NB4 (cell line): Measurements from ENCODE around the gene ARL5C.
"Not testable (repeated sequence)": the region's sequence is repeated elsewhere in the genome, so short reads cannot be mapped to it uniquely, and the experiment has no call there.

Experiments
- DNase-seq: peaks from one replicate; pipeline ENCODE4 v3.0.0; 2010; ENCODE audit warnings: low read depth
- H3K4me3 ChIP-seq: one replicate; pipeline ENCODE4 v1.5.1; 2011; ENCODE audit warnings: mild to moderate bottlenecking, low read depth, low read length, moderate library complexity
- MYC ChIP-seq: IDR thresholded peaks from 2 replicates; pipeline ENCODE4 v1.6.1; 2011; ENCODE audit warnings: low read depth, low read length
- POLR2A ChIP-seq: IDR thresholded peaks from 2 replicates; pipeline ENCODE4 v1.6.1; 2011; ENCODE audit warnings: mild to moderate bottlenecking; ENCODE audit not compliant: insufficient read length; ENCODE audit errors: extremely low read depth
- TF ChIP-seq, protein P1 (sequence below): IDR thresholded peaks from 2 replicates; pipeline ENCODE4 v1.6.1; 2011; ENCODE audit warnings: low read depth, low read length
- TF ChIP-seq, protein P2 (sequence below): IDR thresholded peaks from one replicate; pipeline ENCODE4 v1.5.1; 2012; ENCODE audit warnings: low read depth, low read length

The ARL5C gene

DNA sequence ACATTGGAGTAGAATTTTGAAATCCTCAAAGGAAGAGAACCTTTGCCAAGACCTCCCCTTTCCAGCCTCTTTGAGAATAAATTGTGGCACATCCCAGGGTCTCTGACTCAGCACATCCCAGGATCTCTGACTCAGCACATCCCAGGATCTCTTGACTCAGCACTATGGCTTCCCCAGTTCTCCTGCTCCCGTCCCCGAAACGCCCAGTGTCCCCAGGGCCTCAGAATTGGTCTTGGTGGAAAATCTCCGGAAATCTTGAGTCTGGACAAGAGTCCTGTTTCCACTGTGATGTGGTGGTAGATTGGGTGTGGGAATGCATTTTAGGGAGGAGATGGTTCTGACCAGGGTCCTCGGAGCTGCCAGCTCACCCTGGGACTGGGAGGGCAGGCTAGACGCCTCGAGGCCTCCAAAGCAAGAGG lies 33.8 kb downstream of the ARL5C start:
- DNase-seq = no peak
- H3K4me3 ChIP-seq = no peak overlapping the region
- TF ChIP-seq POLR2A (no peak), MYC (no peak)
- TF ChIP-seq, protein P1, sequence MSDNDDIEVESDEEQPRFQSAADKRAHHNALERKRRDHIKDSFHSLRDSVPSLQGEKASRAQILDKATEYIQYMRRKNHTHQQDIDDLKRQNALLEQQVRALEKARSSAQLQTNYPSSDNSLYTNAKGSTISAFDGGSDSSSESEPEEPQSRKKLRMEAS = no peak
- TF ChIP-seq, protein P2, sequence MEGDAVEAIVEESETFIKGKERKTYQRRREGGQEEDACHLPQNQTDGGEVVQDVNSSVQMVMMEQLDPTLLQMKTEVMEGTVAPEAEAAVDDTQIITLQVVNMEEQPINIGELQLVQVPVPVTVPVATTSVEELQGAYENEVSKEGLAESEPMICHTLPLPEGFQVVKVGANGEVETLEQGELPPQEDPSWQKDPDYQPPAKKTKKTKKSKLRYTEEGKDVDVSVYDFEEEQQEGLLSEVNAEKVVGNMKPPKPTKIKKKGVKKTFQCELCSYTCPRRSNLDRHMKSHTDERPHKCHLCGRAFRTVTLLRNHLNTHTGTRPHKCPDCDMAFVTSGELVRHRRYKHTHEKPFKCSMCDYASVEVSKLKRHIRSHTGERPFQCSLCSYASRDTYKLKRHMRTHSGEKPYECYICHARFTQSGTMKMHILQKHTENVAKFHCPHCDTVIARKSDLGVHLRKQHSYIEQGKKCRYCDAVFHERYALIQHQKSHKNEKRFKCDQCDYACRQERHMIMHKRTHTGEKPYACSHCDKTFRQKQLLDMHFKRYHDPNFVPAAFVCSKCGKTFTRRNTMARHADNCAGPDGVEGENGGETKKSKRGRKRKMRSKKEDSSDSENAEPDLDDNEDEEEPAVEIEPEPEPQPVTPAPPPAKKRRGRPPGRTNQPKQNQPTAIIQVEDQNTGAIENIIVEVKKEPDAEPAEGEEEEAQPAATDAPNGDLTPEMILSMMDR = no peak

DNA sequence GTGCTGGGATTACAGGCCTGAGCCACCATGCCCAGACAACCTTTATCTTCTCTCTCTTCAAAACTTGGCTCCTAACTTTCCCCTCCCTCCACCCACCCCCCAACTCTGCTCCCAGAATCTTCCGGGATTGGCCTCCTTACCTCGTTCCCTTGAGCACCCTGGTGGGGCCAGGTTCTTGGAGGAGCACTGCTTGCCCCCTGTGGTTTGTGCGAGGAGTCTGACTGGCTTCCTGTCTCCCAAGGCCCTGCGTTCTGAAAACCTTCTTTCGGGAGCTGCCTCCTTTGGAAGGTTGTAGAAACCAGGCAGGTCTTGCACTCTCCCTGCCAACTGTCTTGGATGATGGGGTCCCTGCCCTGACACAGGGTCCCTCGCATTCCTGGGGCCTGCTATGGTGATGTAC lies 34.3 kb downstream of the ARL5C start:
- TF ChIP-seq MYC (no peak), POLR2A (no peak)
- TF ChIP-seq, protein P1 = no peak
- TF ChIP-seq, protein P2 = no peak
- H3K4me3 ChIP-seq = no peak overlapping the region
- no peak for DNase-seq

DNA sequence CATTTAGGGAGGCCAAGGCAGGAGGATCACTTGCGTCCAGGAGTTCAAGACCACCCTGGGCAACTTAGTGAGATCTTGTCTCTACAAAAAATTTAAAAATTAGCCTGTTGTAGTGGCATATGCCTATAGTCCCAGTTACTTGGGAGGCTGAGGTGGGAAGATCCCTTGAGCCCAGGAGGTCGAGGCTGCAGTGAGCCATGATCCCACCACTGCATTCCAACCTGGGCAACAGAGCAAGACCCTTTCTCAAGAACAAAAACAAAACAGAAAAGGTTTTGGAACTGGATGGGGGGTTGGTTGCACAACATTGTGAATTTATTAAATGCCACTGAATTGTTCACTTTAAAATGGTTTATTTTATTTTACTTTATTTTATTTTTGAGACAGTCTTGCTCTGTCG lies 35.8 kb downstream of the ARL5C start:
- DNase-seq = no peak
- TF ChIP-seq POLR2A (no peak), MYC (no peak)
- TF ChIP-seq, protein P1 = no peak
- TF ChIP-seq, protein P2 = no peak
- H3K4me3 ChIP-seq = no peak overlapping the region

DNA sequence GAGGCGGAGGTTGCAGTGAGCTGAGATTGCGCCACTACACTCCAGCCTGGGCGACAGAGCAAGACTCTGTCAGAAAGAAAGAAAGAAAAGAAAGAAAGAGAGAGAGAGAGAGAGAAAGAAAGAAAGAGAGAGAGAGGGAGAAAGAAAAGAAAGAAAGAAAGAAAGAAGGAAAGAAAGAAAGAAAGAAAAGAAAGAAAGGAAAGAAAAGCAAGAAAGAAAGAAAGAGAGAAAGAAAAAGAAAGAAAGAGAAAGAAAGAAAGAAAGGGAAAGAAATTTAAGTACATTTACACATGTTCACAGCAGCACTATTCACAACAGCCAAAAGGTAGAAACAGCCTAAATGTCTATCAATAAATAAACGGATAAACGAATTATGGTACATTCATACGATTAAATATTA lies 36.4 kb downstream of the ARL5C start:
- not testable (repeated sequence) for DNase-seq, H3K4me3 ChIP-seq

DNA sequence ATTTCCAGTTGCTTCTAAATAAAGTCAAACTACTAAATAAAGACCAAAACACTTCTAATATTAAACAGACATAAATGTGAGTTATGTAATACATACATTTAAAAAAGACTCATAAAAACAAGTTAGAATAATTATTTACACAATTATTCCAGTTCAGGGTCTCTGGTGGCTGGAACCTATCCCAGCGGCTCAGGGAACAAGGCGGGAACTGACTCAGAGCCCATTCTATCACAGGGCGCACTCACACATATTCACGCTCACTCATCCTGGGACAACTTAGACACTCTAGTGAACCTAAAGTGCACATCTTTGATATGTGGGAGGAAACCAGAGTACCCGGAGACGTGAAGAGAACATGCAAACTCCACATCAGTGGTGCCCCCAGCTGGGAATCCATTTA lies 39.5 kb downstream of the ARL5C start:
- no peak for DNase-seq
- no peak for TF ChIP-seq POLR2A
- TF ChIP-seq, protein P2 = no peak
- TF ChIP-seq, protein P1 = no peak
- no peak for TF ChIP-seq MYC
- no peak overlapping the region for H3K4me3 ChIP-seq

DNA sequence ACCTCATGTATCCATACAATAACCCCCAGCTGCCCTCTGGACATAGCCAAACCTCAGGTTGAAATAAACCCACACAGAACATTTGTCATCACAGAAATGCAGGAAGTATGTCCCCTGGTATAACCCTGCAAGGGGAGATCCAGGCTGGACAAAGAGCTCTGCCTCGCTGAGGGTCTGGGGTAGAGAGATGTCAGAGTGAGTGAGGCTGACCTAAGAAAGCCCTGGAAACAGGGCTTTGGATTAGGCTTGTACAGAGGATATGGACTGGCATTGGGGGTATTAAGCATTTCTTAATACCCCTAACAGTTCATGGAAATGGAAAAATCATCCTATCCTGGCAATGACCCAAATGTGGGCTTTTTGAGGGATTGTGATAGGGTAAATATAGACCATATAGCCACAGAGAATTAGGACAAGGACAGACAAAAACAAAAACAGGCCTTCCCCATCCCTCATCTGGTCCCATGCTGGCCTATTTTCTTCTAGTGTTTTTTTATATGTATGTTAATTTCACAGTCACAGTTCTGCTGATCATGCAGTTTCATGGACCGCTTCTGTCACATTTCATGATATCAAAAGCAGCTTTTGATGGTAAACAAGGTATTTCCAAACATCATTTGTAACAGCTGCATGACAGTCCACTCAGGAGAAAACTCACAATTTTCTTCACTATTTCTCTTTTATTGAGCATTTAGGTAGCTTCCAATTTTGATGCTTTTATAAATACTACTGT lies 40.7 kb downstream of the ARL5C start:
- TF ChIP-seq, protein P1 = no peak
- TF ChIP-seq, protein P2 = no peak
- TF ChIP-seq MYC (no peak), POLR2A (no peak)
- no peak for DNase-seq
- H3K4me3 ChIP-seq = no peak overlapping the region
